Thyroid gland (tissue), 4 donors: ENCODE results near the gene ISM2.

ENCODE experiments used
- POLR2A ChIP-seq, 2 donors: fragments of 450-650 bp; IDR thresholded peaks; one replicate each; pipeline ENCODE4 v1.6.1; 2017; ENCODE audit warnings: antibody characterized with exemption in 2 of 2, mild to moderate bottlenecking in 2 of 2, moderate library complexity in 1 of 2
- TF ChIP-seq, protein P1 (sequence below), 6 experiments: fragments of 200-600 bp in 3 of 6; fragments of 450-650 bp in 3 of 6; sonication (generic) in 3 of 6; IDR thresholded peaks; one replicate each; pipeline ENCODE4 v1.5.1; 2016 to 2019; ENCODE audit warnings: antibody characterized with exemption in 6 of 6, mild to moderate bottlenecking in 2 of 6, inconsistent platforms in 1 of 6, moderate library complexity in 1 of 6

DNA sequence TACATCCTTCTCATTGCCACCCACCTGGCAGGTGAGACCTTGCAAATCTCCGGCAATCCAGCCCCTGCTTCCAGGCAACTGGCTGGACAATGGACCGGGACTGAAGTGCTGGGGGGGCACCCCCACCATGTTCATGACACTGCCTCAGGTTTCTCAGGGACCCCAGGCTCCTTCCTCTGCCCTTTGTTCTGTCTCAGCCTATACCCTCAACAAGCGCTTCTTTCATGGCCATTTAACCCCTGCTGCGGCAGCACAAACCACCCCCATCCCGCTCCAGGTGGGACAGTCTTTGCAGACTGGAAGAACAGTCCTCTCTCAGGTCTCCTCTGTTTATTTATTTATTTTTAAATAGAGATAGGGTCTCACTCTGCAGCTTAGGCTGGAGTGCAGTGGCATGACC, 7.6 kb downstream of the ISM2 start:
- TF ChIP-seq, protein P1, sequence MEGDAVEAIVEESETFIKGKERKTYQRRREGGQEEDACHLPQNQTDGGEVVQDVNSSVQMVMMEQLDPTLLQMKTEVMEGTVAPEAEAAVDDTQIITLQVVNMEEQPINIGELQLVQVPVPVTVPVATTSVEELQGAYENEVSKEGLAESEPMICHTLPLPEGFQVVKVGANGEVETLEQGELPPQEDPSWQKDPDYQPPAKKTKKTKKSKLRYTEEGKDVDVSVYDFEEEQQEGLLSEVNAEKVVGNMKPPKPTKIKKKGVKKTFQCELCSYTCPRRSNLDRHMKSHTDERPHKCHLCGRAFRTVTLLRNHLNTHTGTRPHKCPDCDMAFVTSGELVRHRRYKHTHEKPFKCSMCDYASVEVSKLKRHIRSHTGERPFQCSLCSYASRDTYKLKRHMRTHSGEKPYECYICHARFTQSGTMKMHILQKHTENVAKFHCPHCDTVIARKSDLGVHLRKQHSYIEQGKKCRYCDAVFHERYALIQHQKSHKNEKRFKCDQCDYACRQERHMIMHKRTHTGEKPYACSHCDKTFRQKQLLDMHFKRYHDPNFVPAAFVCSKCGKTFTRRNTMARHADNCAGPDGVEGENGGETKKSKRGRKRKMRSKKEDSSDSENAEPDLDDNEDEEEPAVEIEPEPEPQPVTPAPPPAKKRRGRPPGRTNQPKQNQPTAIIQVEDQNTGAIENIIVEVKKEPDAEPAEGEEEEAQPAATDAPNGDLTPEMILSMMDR (IDR thresholded peaks at IDR 0.05) = no peak
- no peak for TF ChIP-seq POLR2A (IDR thresholded peaks at IDR 0.05)
